GM23338 (cell line): ENCODE measurements around the gene FAF1.

Experiments
- CREB1 ChIP-seq: fragments of 250-450 bp; sonication (Bioruptor Pico); IDR thresholded peaks from 2 replicates; pipeline ENCODE4 v1.5.0; 2020; ENCODE audit warnings: low read depth, mild to moderate bottlenecking, moderate library complexity
- CTCF ChIP-seq, 2 experiments: fragments of 200-600 bp in 1 of 2; sonication (generic) in 1 of 2; conservative IDR thresholded peaks; 2 replicates each; pipeline versions ENCODE4 v1.5.1 to v1.6.1; 2016 to 2017; ENCODE audit warnings: antibody characterized with exemption in 2 of 2, low read depth in 2 of 2, mild to moderate bottlenecking in 2 of 2, moderate library complexity in 1 of 2
- EZH2 ChIP-seq: fragments of 200-600 bp; sonication (generic); IDR thresholded peaks from one replicate; pipeline ENCODE4 v1.8.0; 2017; ENCODE audit warnings: antibody characterized with exemption, mild to moderate bottlenecking, low read depth; ENCODE audit not compliant: unreplicated experiment
- EZH2phosphoT487 ChIP-seq: fragments of 200-600 bp; sonication (generic); IDR thresholded peaks from one replicate; pipeline ENCODE4 v1.8.1; 2018; ENCODE audit warnings: antibody characterized with exemption; ENCODE audit not compliant: unreplicated experiment
- POLR2AphosphoS5 ChIP-seq: IDR thresholded peaks from 2 replicates; pipeline ENCODE4 v1.6.1; 2016; ENCODE audit warnings: antibody characterized with exemption, low read depth
- STAT1 ChIP-seq: IDR thresholded peaks from one replicate; pipeline ENCODE4 v1.6.1; 2016; ENCODE audit warnings: antibody characterized with exemption; ENCODE audit not compliant: unreplicated experiment
- TF ChIP-seq, protein P1 (sequence below): IDR thresholded peaks from one replicate; pipeline ENCODE4 v1.6.1; 2018; ENCODE audit warnings: antibody characterized with exemption; ENCODE audit not compliant: unreplicated experiment

- TF ChIP-seq CTCF (conservative IDR thresholded peaks at IDR 0.05; ENCODE audit: low read depth in 2 of 2), result no peak
- TF ChIP-seq POLR2AphosphoS5, result no peak
- TF ChIP-seq, protein P1, sequence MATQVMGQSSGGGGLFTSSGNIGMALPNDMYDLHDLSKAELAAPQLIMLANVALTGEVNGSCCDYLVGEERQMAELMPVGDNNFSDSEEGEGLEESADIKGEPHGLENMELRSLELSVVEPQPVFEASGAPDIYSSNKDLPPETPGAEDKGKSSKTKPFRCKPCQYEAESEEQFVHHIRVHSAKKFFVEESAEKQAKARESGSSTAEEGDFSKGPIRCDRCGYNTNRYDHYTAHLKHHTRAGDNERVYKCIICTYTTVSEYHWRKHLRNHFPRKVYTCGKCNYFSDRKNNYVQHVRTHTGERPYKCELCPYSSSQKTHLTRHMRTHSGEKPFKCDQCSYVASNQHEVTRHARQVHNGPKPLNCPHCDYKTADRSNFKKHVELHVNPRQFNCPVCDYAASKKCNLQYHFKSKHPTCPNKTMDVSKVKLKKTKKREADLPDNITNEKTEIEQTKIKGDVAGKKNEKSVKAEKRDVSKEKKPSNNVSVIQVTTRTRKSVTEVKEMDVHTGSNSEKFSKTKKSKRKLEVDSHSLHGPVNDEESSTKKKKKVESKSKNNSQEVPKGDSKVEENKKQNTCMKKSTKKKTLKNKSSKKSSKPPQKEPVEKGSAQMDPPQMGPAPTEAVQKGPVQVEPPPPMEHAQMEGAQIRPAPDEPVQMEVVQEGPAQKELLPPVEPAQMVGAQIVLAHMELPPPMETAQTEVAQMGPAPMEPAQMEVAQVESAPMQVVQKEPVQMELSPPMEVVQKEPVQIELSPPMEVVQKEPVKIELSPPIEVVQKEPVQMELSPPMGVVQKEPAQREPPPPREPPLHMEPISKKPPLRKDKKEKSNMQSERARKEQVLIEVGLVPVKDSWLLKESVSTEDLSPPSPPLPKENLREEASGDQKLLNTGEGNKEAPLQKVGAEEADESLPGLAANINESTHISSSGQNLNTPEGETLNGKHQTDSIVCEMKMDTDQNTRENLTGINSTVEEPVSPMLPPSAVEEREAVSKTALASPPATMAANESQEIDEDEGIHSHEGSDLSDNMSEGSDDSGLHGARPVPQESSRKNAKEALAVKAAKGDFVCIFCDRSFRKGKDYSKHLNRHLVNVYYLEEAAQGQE, result no peak
- TF ChIP-seq EZH2, result peak; percentile 100
- no peak for TF ChIP-seq CREB1
- no peak for TF ChIP-seq STAT1
- TF ChIP-seq EZH2phosphoT487, result peak; percentile 23
These were observed 540.0 kb downstream of the FAF1 start for GRCh38 chr1:50419907-50420677.
